ENCODE measurements around the gene PDE4DIP.
"Not testable (repeated sequence)": the region's sequence is repeated elsewhere in the genome, so short reads cannot be mapped to it uniquely, and the experiment has no call there.

The PDE4DIP gene

GRCh38 chr1:148996449-148997224 is 152.4 kb downstream of the PDE4DIP start:
- not testable (repeated sequence) for H3K36me3 ChIP-seq (ENCODE audit: insufficient read depth, insufficient read length, low read length); H3K4me1 ChIP-seq (ENCODE audit: insufficient read depth, insufficient read length); H3K27me3 ChIP-seq (ENCODE audit: insufficient read depth, insufficient read length); H3K9me3 ChIP-seq (ENCODE audit: insufficient read depth, low read length); H3K9ac ChIP-seq (ENCODE audit: insufficient read length, low read depth); DNase-seq (ENCODE audit: low read depth, low spot score); H3K4me3 ChIP-seq (ENCODE audit: insufficient read length, low read depth)

GRCh38 chr1:148997405-148997804 is 153.2 kb downstream of the PDE4DIP start:
- not testable (repeated sequence) for H3K9ac ChIP-seq (ENCODE audit: insufficient read length, low read depth); H3K9me3 ChIP-seq (ENCODE audit: insufficient read depth, low read length); H3K27me3 ChIP-seq (ENCODE audit: insufficient read depth, insufficient read length); H3K36me3 ChIP-seq (ENCODE audit: insufficient read depth, insufficient read length, low read length); H3K4me3 ChIP-seq (ENCODE audit: insufficient read length, low read depth); H3K4me1 ChIP-seq (ENCODE audit: insufficient read depth, insufficient read length); DNase-seq (ENCODE audit: low read depth, low spot score)

- H3K36me3 ChIP-seq (ENCODE audit: insufficient read depth, insufficient read length, low read length); H3K9me3 ChIP-seq (ENCODE audit: insufficient read depth, low read length); H3K27me3 ChIP-seq (ENCODE audit: insufficient read depth, insufficient read length); H3K4me3 ChIP-seq (ENCODE audit: insufficient read length, low read depth); DNase-seq (ENCODE audit: low read depth, low spot score); H3K9ac ChIP-seq (ENCODE audit: insufficient read length, low read depth); H3K4me1 ChIP-seq (ENCODE audit: insufficient read depth, insufficient read length): not testable (repeated sequence)
Measured at GRCh38 chr1:149002664-149003063, 158.4 kb downstream of the PDE4DIP start.

- not testable (repeated sequence) for H3K4me3 ChIP-seq (ENCODE audit: insufficient read length, low read depth); H3K27me3 ChIP-seq (ENCODE audit: insufficient read depth, insufficient read length); DNase-seq (ENCODE audit: low read depth, low spot score); H3K36me3 ChIP-seq (ENCODE audit: insufficient read depth, insufficient read length, low read length); H3K9ac ChIP-seq (ENCODE audit: insufficient read length, low read depth); H3K4me1 ChIP-seq (ENCODE audit: insufficient read depth, insufficient read length); H3K9me3 ChIP-seq (ENCODE audit: insufficient read depth, low read length)
Measured at GRCh38 chr1:149008326-149008725, 164.1 kb downstream of the PDE4DIP start.

- not testable (repeated sequence) for H3K9me3 ChIP-seq (ENCODE audit: insufficient read depth, low read length); H3K36me3 ChIP-seq (ENCODE audit: insufficient read depth, insufficient read length, low read length); H3K4me1 ChIP-seq (ENCODE audit: insufficient read depth, insufficient read length); H3K9ac ChIP-seq (ENCODE audit: insufficient read length, low read depth); H3K4me3 ChIP-seq (ENCODE audit: insufficient read length, low read depth); H3K27me3 ChIP-seq (ENCODE audit: insufficient read depth, insufficient read length); DNase-seq (ENCODE audit: low read depth, low spot score)
Measured at GRCh38 chr1:149008769-149009168, 164.5 kb downstream of the PDE4DIP start.

- not testable (repeated sequence) for H3K36me3 ChIP-seq (ENCODE audit: insufficient read depth, insufficient read length, low read length); H3K9me3 ChIP-seq (ENCODE audit: insufficient read depth, low read length); H3K4me3 ChIP-seq (ENCODE audit: insufficient read length, low read depth); H3K4me1 ChIP-seq (ENCODE audit: insufficient read depth, insufficient read length); DNase-seq (ENCODE audit: low read depth, low spot score); H3K27me3 ChIP-seq (ENCODE audit: insufficient read depth, insufficient read length); H3K9ac ChIP-seq (ENCODE audit: insufficient read length, low read depth)
Measured at GRCh38 chr1:149009761-149010160, 165.5 kb downstream of the PDE4DIP start.

- not testable (repeated sequence) for H3K36me3 ChIP-seq (ENCODE audit: insufficient read depth, insufficient read length, low read length); DNase-seq (ENCODE audit: low read depth, low spot score); H3K9ac ChIP-seq (ENCODE audit: insufficient read length, low read depth); H3K4me1 ChIP-seq (ENCODE audit: insufficient read depth, insufficient read length); H3K27me3 ChIP-seq (ENCODE audit: insufficient read depth, insufficient read length); H3K9me3 ChIP-seq (ENCODE audit: insufficient read depth, low read length); H3K4me3 ChIP-seq (ENCODE audit: insufficient read length, low read depth)
Measured at GRCh38 chr1:149012599-149012998, 168.4 kb downstream of the PDE4DIP start.

- H3K4me3 ChIP-seq (ENCODE audit: insufficient read length, low read depth); H3K9me3 ChIP-seq (ENCODE audit: insufficient read depth, low read length); H3K36me3 ChIP-seq (ENCODE audit: insufficient read depth, insufficient read length, low read length); DNase-seq (ENCODE audit: low read depth, low spot score); H3K27me3 ChIP-seq (ENCODE audit: insufficient read depth, insufficient read length); H3K4me1 ChIP-seq (ENCODE audit: insufficient read depth, insufficient read length); H3K9ac ChIP-seq (ENCODE audit: insufficient read length, low read depth): not testable (repeated sequence)
Measured at GRCh38 chr1:149013513-149013912, 169.3 kb downstream of the PDE4DIP start.

- not testable (repeated sequence) for DNase-seq (ENCODE audit: low read depth, low spot score); H3K9me3 ChIP-seq (ENCODE audit: insufficient read depth, low read length); H3K36me3 ChIP-seq (ENCODE audit: insufficient read depth, insufficient read length, low read length); H3K9ac ChIP-seq (ENCODE audit: insufficient read length, low read depth); H3K27me3 ChIP-seq (ENCODE audit: insufficient read depth, insufficient read length); H3K4me3 ChIP-seq (ENCODE audit: insufficient read length, low read depth); H3K4me1 ChIP-seq (ENCODE audit: insufficient read depth, insufficient read length)
Measured at GRCh38 chr1:149015522-149015921, 171.3 kb downstream of the PDE4DIP start.

GRCh38 chr1:149016626-149017025 is 172.4 kb downstream of the PDE4DIP start:
- not testable (repeated sequence) for H3K9ac ChIP-seq (ENCODE audit: insufficient read length, low read depth); DNase-seq (ENCODE audit: low read depth, low spot score); H3K4me1 ChIP-seq (ENCODE audit: insufficient read depth, insufficient read length); H3K9me3 ChIP-seq (ENCODE audit: insufficient read depth, low read length); H3K27me3 ChIP-seq (ENCODE audit: insufficient read depth, insufficient read length); H3K36me3 ChIP-seq (ENCODE audit: insufficient read depth, insufficient read length, low read length); H3K4me3 ChIP-seq (ENCODE audit: insufficient read length, low read depth)

- not testable (repeated sequence) for H3K9ac ChIP-seq (ENCODE audit: insufficient read length, low read depth); H3K36me3 ChIP-seq (ENCODE audit: insufficient read depth, insufficient read length, low read length); H3K27me3 ChIP-seq (ENCODE audit: insufficient read depth, insufficient read length); H3K9me3 ChIP-seq (ENCODE audit: insufficient read depth, low read length); DNase-seq (ENCODE audit: low read depth, low spot score); H3K4me1 ChIP-seq (ENCODE audit: insufficient read depth, insufficient read length); H3K4me3 ChIP-seq (ENCODE audit: insufficient read length, low read depth)
Measured at GRCh38 chr1:149018577-149018976, 174.3 kb downstream of the PDE4DIP start.

GRCh38 chr1:149024327-149024726 is 180.1 kb downstream of the PDE4DIP start:
- H3K27me3 ChIP-seq (ENCODE audit: insufficient read depth, insufficient read length); H3K4me1 ChIP-seq (ENCODE audit: insufficient read depth, insufficient read length); H3K9ac ChIP-seq (ENCODE audit: insufficient read length, low read depth); H3K9me3 ChIP-seq (ENCODE audit: insufficient read depth, low read length); H3K4me3 ChIP-seq (ENCODE audit: insufficient read length, low read depth); DNase-seq (ENCODE audit: low read depth, low spot score); H3K36me3 ChIP-seq (ENCODE audit: insufficient read depth, insufficient read length, low read length): not testable (repeated sequence)

All from NT2/D1 (cell line).